GM13976 (cell line): ENCODE measurements around the gene AGBL1.

ENCODE experiments used
- DNase-seq: peaks from one replicate; pipeline ENCODE4 v3.0.0; 2012; ENCODE audit warnings: low spot score
- CTCF ChIP-seq: IDR thresholded peaks from 2 replicates; pipeline ENCODE4 v1.5.1; 2012; ENCODE audit warnings: borderline replicate concordance, mild to moderate bottlenecking; ENCODE audit not compliant: insufficient read depth; ENCODE audit errors: extremely low read depth, missing control alignments, control extremely low read depth
- in situ Hi-C: fragments of 300-500 bp; cut with MboI; formaldehyde crosslinking; loops from one replicate; pipeline ENCODE4 v1.12.0; 2022; ENCODE audit warnings: low sequenced_read_pairs, mixed read lengths, inconsistent platforms; ENCODE audit not compliant: unreplicated experiment

AGBL1 gene

GRCh38 chr15:86347245-86347644 lies 267.6 kb downstream of the AGBL1 start:
- in situ Hi-C loops, result no loop called here

GRCh38 chr15:86349565-86349964 lies 269.9 kb downstream of the AGBL1 start:
- in situ Hi-C loops, result no loop called here
- TF ChIP-seq CTCF, result no peak
- no peak for DNase-seq

More at GRCh38 chr15:86347245-86347644, 267.6 kb downstream of the AGBL1 start:
- TF ChIP-seq CTCF, result no peak
- DNase-seq, result no peak

GRCh38 chr15:86353213-86353612 lies 273.5 kb downstream of the AGBL1 start:
- TF ChIP-seq CTCF, result no peak
- DNase-seq, result no peak
- in situ Hi-C loops, result no loop called here

- no peak for DNase-seq
- in situ Hi-C loops, result no loop called here
These were observed 275.7 kb downstream of the AGBL1 start for GRCh38 chr15:86355361-86355760.

GRCh38 chr15:86355801-86356200 lies 276.1 kb downstream of the AGBL1 start:
- TF ChIP-seq CTCF, result no peak
- in situ Hi-C loops, result no loop called here
- no peak for DNase-seq

More at GRCh38 chr15:86355361-86355760, 275.7 kb downstream of the AGBL1 start:
- TF ChIP-seq CTCF, result no peak

GRCh38 chr15:86362555-86362954 lies 282.9 kb downstream of the AGBL1 start:
- in situ Hi-C loops, result no loop called here
- TF ChIP-seq CTCF, result no peak
- no peak for DNase-seq

GRCh38 chr15:86373147-86373546 lies 293.5 kb downstream of the AGBL1 start:
- in situ Hi-C loops, result no loop called here
- DNase-seq, result no peak
- TF ChIP-seq CTCF, result no peak
